IMR-90 (cell line): ENCODE measurements around the gene LDB2. TPM values are rescaled to one million over a fixed set of nuclear protein-coding genes. Genes with fewer than 3 reads are reported as not detected.

Experiments used
- ATAC-seq: fragments of 200-7000 bp; cut with Tn5 transposase; 2 replicates; pipeline ENCODE4 v1.9.1; 2020; ENCODE audit warnings: low read depth, mild to moderate bottlenecking, moderate library complexity
- BruUV-seq: library from RNA; stranded (reverse); fragments of 400-500 nt; replicated peaks from 2 replicates; lab custom pipeline; 2021; lab: Mats Ljungman, UMichigan
- CTCF ChIA-PET: fragments of 300-600 bp; formaldehyde crosslinking; extraction: SDS; loops from one replicate; lab custom pipeline; 2021; ENCODE audit warnings: antibody characterized with exemption; lab: Yijun Ruan, JAX
- POLR2A ChIA-PET: fragments of 300-600 bp; sonication (Branson Sonifier 250); formaldehyde crosslinking; loops from one replicate; lab custom pipeline; 2022; ENCODE audit warnings: antibody characterized with exemption; ENCODE audit not compliant: unreplicated experiment; lab: Charles Lee
- DNase-seq: peaks from one replicate; pipeline ENCODE4 v3.0.0; 2013
- H2AFZ ChIP-seq: replicated peaks from 2 replicates; pipeline ENCODE3; 2013; ENCODE audit warnings: low read length, mild to moderate bottlenecking; ENCODE audit not compliant: poor library complexity
- H2AK5ac ChIP-seq: 2 replicates; pipeline ENCODE4 v1.6.1; 2013; ENCODE audit warnings: low read depth, low read length, inconsistent platforms
- H2AK9ac ChIP-seq: replicated peaks from 2 replicates; pipeline ENCODE3; 2013; ENCODE audit warnings: mild to moderate bottlenecking, low read depth, low read length, moderate library complexity; ENCODE audit not compliant: poor library complexity
- H2BK120ac ChIP-seq: 2 replicates; pipeline ENCODE4 v1.6.1; 2013; ENCODE audit warnings: low read depth, low read length, inconsistent platforms
- H2BK15ac ChIP-seq: 3 replicates; pipeline ENCODE4 v1.6.1; 2013; ENCODE audit warnings: low read depth, low read length, inconsistent platforms
- H2BK20ac ChIP-seq: 2 replicates; pipeline ENCODE4 v1.6.1; 2013; ENCODE audit warnings: low read depth, mild to moderate bottlenecking, inconsistent platforms, low read length, moderate library complexity
- H2BK5ac ChIP-seq: 2 replicates; pipeline ENCODE4 v1.6.1; 2013; ENCODE audit warnings: mild to moderate bottlenecking, low read depth, low read length, inconsistent platforms; ENCODE audit not compliant: poor library complexity, severe bottlenecking
- H3K14ac ChIP-seq: replicated peaks from 2 replicates; pipeline ENCODE4 v1.6.1; 2013; ENCODE audit warnings: low read depth, low read length, inconsistent platforms
- H3K18ac ChIP-seq: 2 replicates; pipeline ENCODE4 v1.6.1; 2013; ENCODE audit warnings: low read depth, low read length, control low read depth
- H3K23ac ChIP-seq: 2 replicates; pipeline ENCODE4 v1.6.1; 2013; ENCODE audit warnings: low read depth, low read length, inconsistent platforms
- H3K27ac ChIP-seq: 2 replicates; pipeline ENCODE4 v1.5.1; 2013; ENCODE audit warnings: mild to moderate bottlenecking, control low read depth, low read length; ENCODE audit not compliant: insufficient read depth
- H3K27me3 ChIP-seq: 2 replicates; pipeline ENCODE4 v1.6.1; 2013; ENCODE audit warnings: low read length; ENCODE audit not compliant: control insufficient read depth, insufficient read depth
- H3K36me3 ChIP-seq: 2 replicates; pipeline ENCODE4 v1.6.1; 2013; ENCODE audit warnings: low read length, mixed read lengths; ENCODE audit not compliant: control insufficient read depth, insufficient read depth
- H3K4ac ChIP-seq: 2 replicates; pipeline ENCODE4 v1.6.1; 2013; ENCODE audit warnings: low read depth, low read length, inconsistent platforms
- H3K4me1 ChIP-seq: 2 replicates; pipeline ENCODE4 v1.6.1; 2013; ENCODE audit warnings: low read length, mixed read lengths; ENCODE audit not compliant: control insufficient read depth, insufficient read depth
- H3K4me2 ChIP-seq: 2 replicates; pipeline ENCODE4 v1.6.1; 2013; ENCODE audit warnings: low read depth, mild to moderate bottlenecking, control low read depth, low read length, moderate library complexity
- H3K4me3 ChIP-seq: 2 replicates; pipeline ENCODE4 v1.5.1; 2013; ENCODE audit warnings: low read depth, mild to moderate bottlenecking, control low read depth, low read length, moderate library complexity; ENCODE audit not compliant: insufficient read depth
- H3K56ac ChIP-seq: 2 replicates; pipeline ENCODE4 v1.6.1; 2013; ENCODE audit warnings: low read length, inconsistent platforms; ENCODE audit not compliant: insufficient read depth; ENCODE audit errors: extremely low read depth
- H3K79me1 ChIP-seq, 2 experiments: 2 replicates each; pipeline ENCODE4 v1.6.1; 2013; ENCODE audit warnings: low read length in 2 of 2, inconsistent platforms in 1 of 2, low read depth in 1 of 2
- H3K9ac ChIP-seq: 2 replicates; pipeline ENCODE4 v1.6.1; 2013; ENCODE audit warnings: low read depth, low read length, control low read depth
- H3K9me1 ChIP-seq: 2 replicates; pipeline ENCODE4 v1.6.1; 2013; ENCODE audit warnings: low read length, inconsistent platforms; ENCODE audit not compliant: insufficient read depth
- H3K9me3 ChIP-seq: 2 replicates; pipeline ENCODE4 v1.6.1; 2013; ENCODE audit warnings: low read length; ENCODE audit not compliant: control insufficient read depth, insufficient read depth
- H4K20me1 ChIP-seq: 2 replicates; pipeline ENCODE4 v1.6.1; 2013; ENCODE audit warnings: low read length, inconsistent platforms; ENCODE audit not compliant: insufficient read depth
- H4K5ac ChIP-seq: 2 replicates; pipeline ENCODE4 v1.6.1; 2013; ENCODE audit warnings: mild to moderate bottlenecking, low read depth, low read length, control low read depth
- H4K8ac ChIP-seq, 2 experiments: 2 replicates each; pipeline ENCODE4 v1.6.1; 2013; ENCODE audit warnings: low read depth in 2 of 2, low read length in 2 of 2, control low read depth in 1 of 2, inconsistent platforms in 1 of 2
- H4K91ac ChIP-seq: 2 replicates; pipeline ENCODE4 v1.6.1; 2013; ENCODE audit warnings: low read depth, low read length, inconsistent platforms; ENCODE audit not compliant: insufficient read depth
- CEBPB ChIP-seq: IDR thresholded peaks from 2 replicates; pipeline ENCODE4 v1.6.1; 2012; ENCODE audit warnings: low read depth, low read length, improper control_type of control experiment
- CHD1 ChIP-seq: IDR thresholded peaks from 2 replicates; pipeline ENCODE4 v1.6.1; 2012; ENCODE audit warnings: low read depth, low read length, improper control_type of control experiment
- MXI1 ChIP-seq: IDR thresholded peaks from 2 replicates; pipeline ENCODE4 v1.6.1; 2012; ENCODE audit warnings: low read depth, mild to moderate bottlenecking, low read length, moderate library complexity, borderline replicate concordance
- NFE2L2 ChIP-seq: fragments of 150-350 bp; IDR thresholded peaks from 2 replicates; pipeline ENCODE4 v1.6.1; 2016; ENCODE audit warnings: low read depth, mild to moderate bottlenecking, low read length
- SMC3 ChIP-seq: fragments of 150-350 bp; IDR thresholded peaks from 2 replicates; pipeline ENCODE4 v1.6.1; 2016; ENCODE audit warnings: low read depth, mild to moderate bottlenecking, antibody characterized with exemption, low read length, moderate library complexity
- WGBS, 2 experiments: methylation state at CpG; one replicate each; pipeline versions ENCODE4 v1.1.5 to v1.1.7; 2013; ENCODE audit warnings: missing lambda C conversion rate in 2 of 2; ENCODE audit not compliant: insufficient read length in 1 of 2; ENCODE audit errors: extremely low coverage in 2 of 2; 5-methylcytosine and 5-hydroxymethylcytosine counted together
- dilution Hi-C: fragments of 300-500 bp; cut with HindIII; formaldehyde crosslinking; loops from one replicate; pipeline ENCODE4 v1.14.3; 2018; ENCODE audit warnings: low sequenced_read_pairs; ENCODE audit not compliant: unreplicated experiment
- in situ Hi-C: fragments of 300-500 bp; cut with MboI; formaldehyde crosslinking; loops from 3 replicates; pipeline ENCODE4 v1.14.3; 2019; ENCODE audit warnings: low sequenced_read_pairs, inconsistent platforms, mixed read lengths
- intact Hi-C: fragments of 100-400 bp; cut with micrococcal nuclease; formaldehyde crosslinking; loops from 2 replicates; pipeline ENCODE4 v1.10.0; 2022
- polyA plus RNA-seq, 3 experiments: library from polyadenylated mRNA; depleted of rRNA; stranded (reverse); fragments of >200 nt; gene quantifications; 2 replicates each; pipeline ENCODE4 v1.2.3, GENCODE V29; 2012; ENCODE audit warnings: low replicate concordance in 1 of 3
- total RNA-seq: library from RNA; depleted of rRNA; stranded (reverse); fragments of >200 nt; gene quantifications from 2 replicates; pipeline ENCODE4 v1.2.3, GENCODE V29; 2012

LDB2 gene
- total and polyA plus RNA-seq, 2 of the 4 experiments (the other 2 are of a cell fraction) = 67.9 to 116 TPM

- no peak overlapping the region for H3K9ac ChIP-seq
- H3K27me3 ChIP-seq = peaks cover 9% of the 10 kb centered on the region
- DNase-seq (peak; percentile 33), ATAC-seq (no peak)
- no peaks in the 10 kb centered on the region for H3K79me1 ChIP-seq
- H3K27ac ChIP-seq = no peak overlapping the region
- BruUV-seq = no TSS peak
- H3K4me2 ChIP-seq = no peak overlapping the region
- no peak overlapping the region for H3K4ac ChIP-seq
- in situ Hi-C loops (no loop called here), dilution Hi-C loops (no loop called here), intact Hi-C loops (no loop called here)
- H3K9me1 ChIP-seq = no peaks in the 10 kb centered on the region
- ChIA-PET POLR2A (no interaction called here), CTCF (no interaction called here)
- H4K91ac ChIP-seq = no peak overlapping the region
- H2AFZ ChIP-seq = no peak overlapping the region
- no peak overlapping the region for H2AK9ac ChIP-seq
- WGBS, 2 experiments = 80% methylated on average over 1 of the region's 4 CpGs; no CpG with 5 or more reads in 1 of the 2 experiments
- no peak overlapping the region for H2BK120ac ChIP-seq
- H3K14ac ChIP-seq = no peak overlapping the region
- H3K4me1 ChIP-seq = no peaks in the 10 kb centered on the region
- H2BK20ac ChIP-seq = no peak overlapping the region
- H2BK5ac ChIP-seq = no peak overlapping the region
- H3K4me3 ChIP-seq = no peak overlapping the region
- H2BK15ac ChIP-seq = no peak overlapping the region
- H3K23ac ChIP-seq = no peak overlapping the region
- H3K18ac ChIP-seq = no peak overlapping the region
- no peak overlapping the region for H4K5ac ChIP-seq
- TF ChIP-seq SMC3 = no peak
- TF ChIP-seq CEBPB = no peak
- no peak for TF ChIP-seq CHD1
- no peak for TF ChIP-seq NFE2L2
- TF ChIP-seq MXI1 = no peak
- no peak overlapping the region for H4K8ac ChIP-seq
- no peaks in the 10 kb centered on the region for H4K20me1 ChIP-seq
- H3K9me3 ChIP-seq = no peaks in the 10 kb centered on the region; the same call in 1 of the 2 replicates
- no peak overlapping the region for H3K56ac ChIP-seq
- H2AK5ac ChIP-seq = no peak overlapping the region
- no peaks in the 10 kb centered on the region for H3K36me3 ChIP-seq
These were observed 440.5 kb downstream of the LDB2 start for GRCh38 chr4:16457944-16458343.
